Endodermal cell (in vitro differentiated cells): ENCODE measurements around the gene FLAD1. TPM values are rescaled to one million over a fixed set of nuclear protein-coding genes. Genes with fewer than 3 reads are reported as not detected.

Experiments
- DNase-seq: peaks from one replicate; pipeline ENCODE4 v3.0.0-alpha.2; 2017
- H3K27ac ChIP-seq: 2 replicates; pipeline ENCODE4 v1.5.1; 2013; ENCODE audit warnings: mild to moderate bottlenecking, low read depth, low read length, moderate library complexity
- H3K27me3 ChIP-seq: 2 replicates; pipeline ENCODE4 v1.6.1; 2013; ENCODE audit warnings: mild to moderate bottlenecking, low read length, moderate library complexity; ENCODE audit not compliant: insufficient read depth, control insufficient read depth, poor library complexity, severe bottlenecking
- H3K36me3 ChIP-seq: 2 replicates; pipeline ENCODE4 v1.7.0; 2013; ENCODE audit warnings: mild to moderate bottlenecking, low read length, moderate library complexity; ENCODE audit not compliant: control insufficient read depth, insufficient read depth
- H3K4me1 ChIP-seq: one replicate; pipeline ENCODE4 v1.7.0; 2013; ENCODE audit warnings: low read length; ENCODE audit not compliant: control insufficient read depth, insufficient read depth
- H3K4me3 ChIP-seq: 2 replicates; pipeline ENCODE4 v1.5.1; 2013; ENCODE audit warnings: mild to moderate bottlenecking, low read length, moderate library complexity
- H3K9ac ChIP-seq: 2 replicates; pipeline ENCODE4 v1.6.1; 2013; ENCODE audit warnings: mild to moderate bottlenecking, low read length, moderate library complexity; ENCODE audit not compliant: poor library complexity, severe bottlenecking; ENCODE audit errors: extremely low read depth
- H3K9me3 ChIP-seq: 2 replicates; pipeline ENCODE4 v1.6.1; 2013; ENCODE audit warnings: mild to moderate bottlenecking, low read length, moderate library complexity; ENCODE audit not compliant: control insufficient read depth
- H3K27ac Mint-ChIP-seq: 2 replicates; pipeline ENCODE4 v1.8.0; 2020; ENCODE audit warnings: mixed read lengths
- H3K27me3 Mint-ChIP-seq: 2 replicates; pipeline ENCODE4 v1.8.0; 2021; ENCODE audit warnings: mild to moderate bottlenecking, mixed read lengths; ENCODE audit not compliant: insufficient read depth
- H3K36me3 Mint-ChIP-seq: 2 replicates; pipeline ENCODE4 v1.8.0; 2020; ENCODE audit warnings: low read depth, mixed read lengths
- H3K4me1 Mint-ChIP-seq: 2 replicates; pipeline ENCODE4 v1.8.0; 2020; ENCODE audit warnings: mixed read lengths
- H3K4me3 Mint-ChIP-seq: 2 replicates; pipeline ENCODE4 v1.8.0; 2020; ENCODE audit warnings: mild to moderate bottlenecking, moderate library complexity, mixed read lengths
- H3K9me3 Mint-ChIP-seq: 2 replicates; pipeline ENCODE4 v1.8.0; 2020; ENCODE audit warnings: mild to moderate bottlenecking, mixed read lengths
- CTCF ChIP-seq: fragments of 200-600 bp; sonication (generic); conservative IDR thresholded peaks from 2 replicates; pipeline ENCODE4 v1.5.0; 2021; ENCODE audit warnings: antibody characterized with exemption, mild to moderate bottlenecking
- WGBS, 2 experiments: methylation state at CpG; one replicate each; pipeline versions ENCODE4 v1.1.5 to v1.1.7; 2013; ENCODE audit warnings: missing lambda C conversion rate in 2 of 2, mixed read lengths in 1 of 2; ENCODE audit not compliant: insufficient coverage in 1 of 2, insufficient read length in 1 of 2; 5-methylcytosine and 5-hydroxymethylcytosine counted together
- total RNA-seq, 2 donors: library from RNA; stranded (reverse); fragmentation: NEBNext Ultra II Directional in 1 of 2; extraction: Animal tissue kit (Norgen Biotek cat#: 25700) in 1 of 2; gene quantifications; 2 replicates in 1 of 2; 3 replicates in 1 of 2; pipeline ENCODE4 v1.2.1, GENCODE V29; 2021

The FLAD1 gene
- total RNA-seq, 2 donors from 2014 or later = 61.9 to 65.0 TPM

- 93 to 95% methylated on average over 2 to 3 of the region's 3 CpGs for WGBS, 2 experiments
- H3K36me3 Mint-ChIP-seq = peaks cover 14% of the 10 kb centered on the region
- DNase-seq = no peak
- peaks cover 10% of the 10 kb centered on the region for H3K36me3 ChIP-seq
- peaks cover 14% of the 10 kb centered on the region for H3K4me1 Mint-ChIP-seq
- no peak overlapping the region for H3K27ac ChIP-seq
- H3K27me3 ChIP-seq = no peaks in the 10 kb centered on the region
- H3K4me1 ChIP-seq = no peaks in the 10 kb centered on the region
- H3K9me3 Mint-ChIP-seq = no peaks in the 10 kb centered on the region
- H3K9me3 ChIP-seq = no peaks in the 10 kb centered on the region
- no peak overlapping the region for H3K4me3 ChIP-seq
- H3K9ac ChIP-seq = no peak overlapping the region
- no peak for TF ChIP-seq CTCF
- no peak overlapping the region for H3K27ac Mint-ChIP-seq
- no peaks in the 10 kb centered on the region for H3K27me3 Mint-ChIP-seq
- H3K4me3 Mint-ChIP-seq = no peak overlapping the region
These were observed 29.8 kb downstream of the FLAD1 start for GRCh38 chr1:155012776-155013602.

- Mint-ChIP-seq H3K36me3 (peaks cover 14% of the 10 kb centered on the region), H3K4me3 (no peak overlapping the region), H3K27me3 (no peaks in the 10 kb centered on the region), H3K9me3 (no peaks in the 10 kb centered on the region), H3K4me1 (peaks cover 14% of the 10 kb centered on the region), H3K27ac (no peak overlapping the region)
- DNase-seq = no peak
- Histone ChIP-seq H3K4me3 (no peak overlapping the region), H3K4me1 (no peaks in the 10 kb centered on the region), H3K27ac (no peak overlapping the region), H3K9me3 (no peaks in the 10 kb centered on the region), H3K9ac (no peak overlapping the region), H3K36me3 (peaks cover 10% of the 10 kb centered on the region), H3K27me3 (no peaks in the 10 kb centered on the region)
- TF ChIP-seq CTCF = no peak
- 88 to 100% methylated on average over 1 to 8 of the region's 8 CpGs for WGBS, 2 experiments
These were observed 30.5 kb downstream of the FLAD1 start for GRCh38 chr1:155013632-155014031.

- H3K4me3 ChIP-seq = no peak overlapping the region
- peaks cover 8% of the 10 kb centered on the region for H3K4me1 Mint-ChIP-seq
- H3K36me3 ChIP-seq = peaks cover 10% of the 10 kb centered on the region
- H3K27ac ChIP-seq = no peak overlapping the region
- H3K27me3 ChIP-seq = no peaks in the 10 kb centered on the region
- H3K27ac Mint-ChIP-seq = no peak overlapping the region
- no peaks in the 10 kb centered on the region for H3K9me3 Mint-ChIP-seq
- 91 to 94% methylated on average over 24 to 31 of the region's 31 CpGs for WGBS, 2 experiments
- H3K9me3 ChIP-seq = no peaks in the 10 kb centered on the region
- H3K4me3 Mint-ChIP-seq = no peak overlapping the region
- H3K27me3 Mint-ChIP-seq = peaks cover 4% of the 10 kb centered on the region
- no peak overlapping the region for H3K9ac ChIP-seq
- H3K36me3 Mint-ChIP-seq = peaks cover 14% of the 10 kb centered on the region
- no peak for DNase-seq
- no peak for TF ChIP-seq CTCF
- H3K4me1 ChIP-seq = no peaks in the 10 kb centered on the region
These were observed 31.8 kb downstream of the FLAD1 start for GRCh38 chr1:155014709-155015508.
